ENCODE data around the gene WASF2.

- TF ChIP-seq CTCF (IDR thresholded peaks at IDR 0.05; ENCODE audit: insufficient read depth, low read length, poor library complexity, severe bottlenecking) (no peak), EZH2phosphoT487 (conservative IDR thresholded peaks at IDR 0.05; ENCODE audit: low read length) (no peak)
Observed at GRCh38 chr1:27439150-27439549, 50.8 kb downstream of the WASF2 start.

Data from SU-DHL-6 (cell line).